IMR-90 (cell line): ENCODE data around the gene EVA1C.

Source experiments
- BHLHE40 ChIP-seq: fragments of 150-350 bp; IDR thresholded peaks from 2 replicates; pipeline ENCODE4 v1.6.1; 2016; ENCODE audit warnings: mild to moderate bottlenecking, low read depth, low read length
- CEBPB ChIP-seq: IDR thresholded peaks from 2 replicates; pipeline ENCODE4 v1.6.1; 2012; ENCODE audit warnings: low read depth, low read length, improper control_type of control experiment
- MAFK ChIP-seq: IDR thresholded peaks from 2 replicates; pipeline ENCODE4 v1.6.1; 2012; ENCODE audit warnings: low read depth, low read length, improper control_type of control experiment
- MXI1 ChIP-seq: IDR thresholded peaks from 2 replicates; pipeline ENCODE4 v1.6.1; 2012; ENCODE audit warnings: low read depth, mild to moderate bottlenecking, low read length, moderate library complexity, borderline replicate concordance
- NFE2L2 ChIP-seq: fragments of 150-350 bp; IDR thresholded peaks from 2 replicates; pipeline ENCODE4 v1.6.1; 2016; ENCODE audit warnings: low read depth, mild to moderate bottlenecking, low read length
- POLR2A ChIP-seq: IDR thresholded peaks from 2 replicates; pipeline ENCODE4 v1.6.1; 2012; ENCODE audit warnings: mild to moderate bottlenecking, low read depth, low read length
- RAD21 ChIP-seq: IDR thresholded peaks from 2 replicates; pipeline ENCODE4 v1.6.1; 2012; ENCODE audit warnings: low read length, improper control_type of control experiment
- RCOR1 ChIP-seq: IDR thresholded peaks from 2 replicates; pipeline ENCODE4 v1.6.1; 2012; ENCODE audit warnings: mild to moderate bottlenecking, low read length, improper control_type of control experiment; ENCODE audit not compliant: insufficient replicate concordance
- RFX5 ChIP-seq: IDR thresholded peaks from 2 replicates; pipeline ENCODE4 v1.8.0; 2012; ENCODE audit warnings: low read depth, mild to moderate bottlenecking, low read length, moderate library complexity
- SMC3 ChIP-seq: fragments of 150-350 bp; IDR thresholded peaks from 2 replicates; pipeline ENCODE4 v1.6.1; 2016; ENCODE audit warnings: low read depth, mild to moderate bottlenecking, antibody characterized with exemption, low read length, moderate library complexity
- TF ChIP-seq, protein P1 (sequence below): conservative IDR thresholded peaks from 2 replicates; pipeline ENCODE4 v1.5.1; 2012; ENCODE audit warnings: mild to moderate bottlenecking, low read depth, low read length, improper control_type of control experiment
- TF ChIP-seq, protein P2 (sequence below): fragments of 150-350 bp; IDR thresholded peaks from 2 replicates; pipeline ENCODE4 v1.6.1; 2017; ENCODE audit warnings: mild to moderate bottlenecking, antibody characterized with exemption, low read length, low read depth

DNA sequence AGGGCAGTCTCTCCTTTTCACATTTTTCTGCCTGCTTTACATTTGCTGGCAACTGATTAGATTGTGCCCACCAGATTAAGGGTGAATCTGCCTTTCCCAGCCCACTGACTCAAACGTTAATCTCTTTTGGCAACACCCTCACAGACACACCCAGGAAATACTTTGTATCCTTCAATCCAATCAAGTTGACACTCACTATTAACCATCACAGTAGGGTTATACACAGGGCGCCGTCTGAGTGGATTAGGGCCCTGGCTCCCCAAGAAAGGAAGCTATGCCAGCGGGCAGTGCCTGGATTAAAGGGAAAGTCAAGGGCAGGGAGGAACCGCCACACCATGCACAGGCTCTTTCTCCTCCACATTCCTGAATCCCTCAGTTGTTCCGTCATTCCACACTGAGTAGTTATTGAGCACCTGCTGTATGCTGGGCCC, 56.2 kb downstream of the EVA1C start:
- TF ChIP-seq, protein P1, sequence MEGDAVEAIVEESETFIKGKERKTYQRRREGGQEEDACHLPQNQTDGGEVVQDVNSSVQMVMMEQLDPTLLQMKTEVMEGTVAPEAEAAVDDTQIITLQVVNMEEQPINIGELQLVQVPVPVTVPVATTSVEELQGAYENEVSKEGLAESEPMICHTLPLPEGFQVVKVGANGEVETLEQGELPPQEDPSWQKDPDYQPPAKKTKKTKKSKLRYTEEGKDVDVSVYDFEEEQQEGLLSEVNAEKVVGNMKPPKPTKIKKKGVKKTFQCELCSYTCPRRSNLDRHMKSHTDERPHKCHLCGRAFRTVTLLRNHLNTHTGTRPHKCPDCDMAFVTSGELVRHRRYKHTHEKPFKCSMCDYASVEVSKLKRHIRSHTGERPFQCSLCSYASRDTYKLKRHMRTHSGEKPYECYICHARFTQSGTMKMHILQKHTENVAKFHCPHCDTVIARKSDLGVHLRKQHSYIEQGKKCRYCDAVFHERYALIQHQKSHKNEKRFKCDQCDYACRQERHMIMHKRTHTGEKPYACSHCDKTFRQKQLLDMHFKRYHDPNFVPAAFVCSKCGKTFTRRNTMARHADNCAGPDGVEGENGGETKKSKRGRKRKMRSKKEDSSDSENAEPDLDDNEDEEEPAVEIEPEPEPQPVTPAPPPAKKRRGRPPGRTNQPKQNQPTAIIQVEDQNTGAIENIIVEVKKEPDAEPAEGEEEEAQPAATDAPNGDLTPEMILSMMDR: no peak
- TF ChIP-seq NFE2L2: no peak
- TF ChIP-seq MAFK: no peak
- no peak for TF ChIP-seq RCOR1
- no peak for TF ChIP-seq POLR2A
- no peak for TF ChIP-seq BHLHE40
- TF ChIP-seq RAD21: no peak
- no peak for TF ChIP-seq RFX5
- no peak for TF ChIP-seq CEBPB
- TF ChIP-seq, protein P2, sequence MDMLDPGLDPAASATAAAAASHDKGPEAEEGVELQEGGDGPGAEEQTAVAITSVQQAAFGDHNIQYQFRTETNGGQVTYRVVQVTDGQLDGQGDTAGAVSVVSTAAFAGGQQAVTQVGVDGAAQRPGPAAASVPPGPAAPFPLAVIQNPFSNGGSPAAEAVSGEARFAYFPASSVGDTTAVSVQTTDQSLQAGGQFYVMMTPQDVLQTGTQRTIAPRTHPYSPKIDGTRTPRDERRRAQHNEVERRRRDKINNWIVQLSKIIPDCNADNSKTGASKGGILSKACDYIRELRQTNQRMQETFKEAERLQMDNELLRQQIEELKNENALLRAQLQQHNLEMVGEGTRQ: no peak
- TF ChIP-seq MXI1: no peak
- no peak for TF ChIP-seq SMC3
